IMR-90 (cell line): Measurements from ENCODE around the gene NDUFA5. TPM values are rescaled to one million over a fixed set of nuclear protein-coding genes. Genes with fewer than 3 reads are reported as not detected.

Source experiments
- ATAC-seq: fragments of 200-7000 bp; cut with Tn5 transposase; 2 replicates; pipeline ENCODE4 v1.9.1; 2020; ENCODE audit warnings: low read depth, mild to moderate bottlenecking, moderate library complexity
- BruUV-seq: library from RNA; stranded (reverse); fragments of 400-500 nt; replicated peaks from 2 replicates; lab custom pipeline; 2021; lab: Mats Ljungman, UMichigan
- CTCF ChIA-PET: fragments of 300-600 bp; formaldehyde crosslinking; extraction: SDS; loops from one replicate; lab custom pipeline; 2021; ENCODE audit warnings: antibody characterized with exemption; lab: Yijun Ruan, JAX
- POLR2A ChIA-PET: fragments of 300-600 bp; sonication (Branson Sonifier 250); formaldehyde crosslinking; loops from one replicate; lab custom pipeline; 2022; ENCODE audit warnings: antibody characterized with exemption; ENCODE audit not compliant: unreplicated experiment; lab: Charles Lee
- DNase-seq: peaks from one replicate; pipeline ENCODE4 v3.0.0; 2013
- H2AFZ ChIP-seq: replicated peaks from 2 replicates; pipeline ENCODE3; 2013; ENCODE audit warnings: low read length, mild to moderate bottlenecking; ENCODE audit not compliant: poor library complexity
- H2AK5ac ChIP-seq: 2 replicates; pipeline ENCODE4 v1.6.1; 2013; ENCODE audit warnings: low read depth, low read length, inconsistent platforms
- H2AK9ac ChIP-seq: replicated peaks from 2 replicates; pipeline ENCODE3; 2013; ENCODE audit warnings: mild to moderate bottlenecking, low read depth, low read length, moderate library complexity; ENCODE audit not compliant: poor library complexity
- H2BK120ac ChIP-seq: 2 replicates; pipeline ENCODE4 v1.6.1; 2013; ENCODE audit warnings: low read depth, low read length, inconsistent platforms
- H2BK15ac ChIP-seq: 3 replicates; pipeline ENCODE4 v1.6.1; 2013; ENCODE audit warnings: low read depth, low read length, inconsistent platforms
- H2BK20ac ChIP-seq: 2 replicates; pipeline ENCODE4 v1.6.1; 2013; ENCODE audit warnings: low read depth, mild to moderate bottlenecking, inconsistent platforms, low read length, moderate library complexity
- H2BK5ac ChIP-seq: 2 replicates; pipeline ENCODE4 v1.6.1; 2013; ENCODE audit warnings: mild to moderate bottlenecking, low read depth, low read length, inconsistent platforms; ENCODE audit not compliant: poor library complexity, severe bottlenecking
- H3K14ac ChIP-seq: replicated peaks from 2 replicates; pipeline ENCODE4 v1.6.1; 2013; ENCODE audit warnings: low read depth, low read length, inconsistent platforms
- H3K18ac ChIP-seq: 2 replicates; pipeline ENCODE4 v1.6.1; 2013; ENCODE audit warnings: low read depth, low read length, control low read depth
- H3K23ac ChIP-seq: 2 replicates; pipeline ENCODE4 v1.6.1; 2013; ENCODE audit warnings: low read depth, low read length, inconsistent platforms
- H3K27ac ChIP-seq: 2 replicates; pipeline ENCODE4 v1.5.1; 2013; ENCODE audit warnings: mild to moderate bottlenecking, control low read depth, low read length; ENCODE audit not compliant: insufficient read depth
- H3K27me3 ChIP-seq: 2 replicates; pipeline ENCODE4 v1.6.1; 2013; ENCODE audit warnings: low read length; ENCODE audit not compliant: control insufficient read depth, insufficient read depth
- H3K36me3 ChIP-seq: 2 replicates; pipeline ENCODE4 v1.6.1; 2013; ENCODE audit warnings: low read length, mixed read lengths; ENCODE audit not compliant: control insufficient read depth, insufficient read depth
- H3K4ac ChIP-seq: 2 replicates; pipeline ENCODE4 v1.6.1; 2013; ENCODE audit warnings: low read depth, low read length, inconsistent platforms
- H3K4me1 ChIP-seq: 2 replicates; pipeline ENCODE4 v1.6.1; 2013; ENCODE audit warnings: low read length, mixed read lengths; ENCODE audit not compliant: control insufficient read depth, insufficient read depth
- H3K4me2 ChIP-seq: 2 replicates; pipeline ENCODE4 v1.6.1; 2013; ENCODE audit warnings: low read depth, mild to moderate bottlenecking, control low read depth, low read length, moderate library complexity
- H3K4me3 ChIP-seq: 2 replicates; pipeline ENCODE4 v1.5.1; 2013; ENCODE audit warnings: low read depth, mild to moderate bottlenecking, control low read depth, low read length, moderate library complexity; ENCODE audit not compliant: insufficient read depth
- H3K56ac ChIP-seq: 2 replicates; pipeline ENCODE4 v1.6.1; 2013; ENCODE audit warnings: low read length, inconsistent platforms; ENCODE audit not compliant: insufficient read depth; ENCODE audit errors: extremely low read depth
- H3K79me1 ChIP-seq, 2 experiments: 2 replicates each; pipeline ENCODE4 v1.6.1; 2013; ENCODE audit warnings: low read length in 2 of 2, inconsistent platforms in 1 of 2, low read depth in 1 of 2
- H3K9ac ChIP-seq: 2 replicates; pipeline ENCODE4 v1.6.1; 2013; ENCODE audit warnings: low read depth, low read length, control low read depth
- H3K9me1 ChIP-seq: 2 replicates; pipeline ENCODE4 v1.6.1; 2013; ENCODE audit warnings: low read length, inconsistent platforms; ENCODE audit not compliant: insufficient read depth
- H3K9me3 ChIP-seq: 2 replicates; pipeline ENCODE4 v1.6.1; 2013; ENCODE audit warnings: low read length; ENCODE audit not compliant: control insufficient read depth, insufficient read depth
- H4K20me1 ChIP-seq: 2 replicates; pipeline ENCODE4 v1.6.1; 2013; ENCODE audit warnings: low read length, inconsistent platforms; ENCODE audit not compliant: insufficient read depth
- H4K5ac ChIP-seq: 2 replicates; pipeline ENCODE4 v1.6.1; 2013; ENCODE audit warnings: mild to moderate bottlenecking, low read depth, low read length, control low read depth
- H4K8ac ChIP-seq, 2 experiments: 2 replicates each; pipeline ENCODE4 v1.6.1; 2013; ENCODE audit warnings: low read depth in 2 of 2, low read length in 2 of 2, control low read depth in 1 of 2, inconsistent platforms in 1 of 2
- H4K91ac ChIP-seq: 2 replicates; pipeline ENCODE4 v1.6.1; 2013; ENCODE audit warnings: low read depth, low read length, inconsistent platforms; ENCODE audit not compliant: insufficient read depth
- SMC3 ChIP-seq: fragments of 150-350 bp; IDR thresholded peaks from 2 replicates; pipeline ENCODE4 v1.6.1; 2016; ENCODE audit warnings: low read depth, mild to moderate bottlenecking, antibody characterized with exemption, low read length, moderate library complexity
- WGBS, 2 experiments: methylation state at CpG; one replicate each; pipeline versions ENCODE4 v1.1.5 to v1.1.7; 2013; ENCODE audit warnings: missing lambda C conversion rate in 2 of 2; ENCODE audit not compliant: insufficient read length in 1 of 2; ENCODE audit errors: extremely low coverage in 2 of 2; 5-methylcytosine and 5-hydroxymethylcytosine counted together
- dilution Hi-C: fragments of 300-500 bp; cut with HindIII; formaldehyde crosslinking; loops from one replicate; pipeline ENCODE4 v1.14.3; 2018; ENCODE audit warnings: low sequenced_read_pairs; ENCODE audit not compliant: unreplicated experiment
- in situ Hi-C: fragments of 300-500 bp; cut with MboI; formaldehyde crosslinking; loops from 3 replicates; pipeline ENCODE4 v1.14.3; 2019; ENCODE audit warnings: low sequenced_read_pairs, inconsistent platforms, mixed read lengths
- intact Hi-C: fragments of 100-400 bp; cut with micrococcal nuclease; formaldehyde crosslinking; loops from 2 replicates; pipeline ENCODE4 v1.10.0; 2022
- polyA plus RNA-seq, 3 experiments: library from polyadenylated mRNA; depleted of rRNA; stranded (reverse); fragments of >200 nt; gene quantifications; 2 replicates each; pipeline ENCODE4 v1.2.3, GENCODE V29; 2012; ENCODE audit warnings: low replicate concordance in 1 of 3
- total RNA-seq: library from RNA; depleted of rRNA; stranded (reverse); fragments of >200 nt; gene quantifications from 2 replicates; pipeline ENCODE4 v1.2.3, GENCODE V29; 2012

NDUFA5 gene
- total and polyA plus RNA-seq, 2 of the 4 experiments (the other 2 are of a cell fraction) = 2.9 to 12.1 TPM

- ChIA-PET POLR2A (no interaction called here), CTCF (no interaction called here)
- no peak overlapping the region for H3K14ac ChIP-seq
- no peaks in the 10 kb centered on the region for H3K79me1 ChIP-seq
- in situ Hi-C loops = no loop called here
- H2AK9ac ChIP-seq = no peak overlapping the region
- no peaks in the 10 kb centered on the region for H3K9me3 ChIP-seq
- WGBS, 2 experiments = no CpG with 5 or more reads among the region's 1 CpG
- no peak overlapping the region for H2BK120ac ChIP-seq
- TF ChIP-seq SMC3 = no peak
- no peak overlapping the region for H2AFZ ChIP-seq
- no peaks in the 10 kb centered on the region for H3K36me3 ChIP-seq
- H3K4me1 ChIP-seq = no peaks in the 10 kb centered on the region
- no peak overlapping the region for H3K23ac ChIP-seq
- H3K27me3 ChIP-seq = no peaks in the 10 kb centered on the region; the same call in 1 of the 2 replicates
- no peak overlapping the region for H2AK5ac ChIP-seq
- no peak for ATAC-seq
- BruUV-seq = no TSS peak
- H4K91ac ChIP-seq = no peak overlapping the region
- H2BK15ac ChIP-seq = no peak overlapping the region
- H3K4me3 ChIP-seq = no peak overlapping the region
- H3K4ac ChIP-seq = no peak overlapping the region
- H3K4me2 ChIP-seq = no peak overlapping the region
- no peak overlapping the region for H4K5ac ChIP-seq
- intact Hi-C loops = no loop called here
- H2BK5ac ChIP-seq = no peak overlapping the region
- no peak for DNase-seq
- H4K20me1 ChIP-seq = no peaks in the 10 kb centered on the region
- dilution Hi-C loops = no loop called here
- H3K18ac ChIP-seq = no peak overlapping the region
- H4K8ac ChIP-seq = no peak overlapping the region
- no peaks in the 10 kb centered on the region for H3K9me1 ChIP-seq
- H3K56ac ChIP-seq = no peak overlapping the region
- no peak overlapping the region for H3K9ac ChIP-seq
- no peak overlapping the region for H3K27ac ChIP-seq
- H2BK20ac ChIP-seq = no peak overlapping the region
These were observed 13.6 kb upstream of the NDUFA5 start for GRCh38 chr7:123571187-123571586.
